HG03039 (cell line): Measurements from ENCODE around the gene TMEM208.

Experiments used
- ATAC-seq: cut with Tn5 transposase; IDR thresholded peaks from one replicate; pipeline ENCODE4 v1.9.1; 2021; ENCODE audit warnings: mild to moderate bottlenecking, moderate library complexity; ENCODE audit not compliant: unreplicated experiment

TMEM208 gene

GRCh38 chr16:67191411-67191994 lies 35.4 kb upstream of the TMEM208 start:
- ATAC-seq, result no peak

GRCh38 chr16:67191995-67192681 lies 34.8 kb upstream of the TMEM208 start, which contains the start of gene E2F4:
E2F4 (plus strand) TSS chr16:67192155; CDS start chr16:67192228, 73 bp downstream.
- peak; percentile 77 for ATAC-seq

- ATAC-seq, result no peak
Observed at GRCh38 chr16:67192781-67193361, 34.1 kb upstream of the TMEM208 start.

GRCh38 chr16:67193536-67193935 lies 33.4 kb upstream of the TMEM208 start:
- ATAC-seq, result no peak

- ATAC-seq, result no peak
Observed at GRCh38 chr16:67194260-67194659, 32.7 kb upstream of the TMEM208 start.

- no peak for ATAC-seq
Observed at GRCh38 chr16:67195676-67196075, 31.3 kb upstream of the TMEM208 start.

GRCh38 chr16:67196881-67197280 lies 30.0 kb upstream of the TMEM208 start:
- no peak for ATAC-seq

GRCh38 chr16:67197704-67198103 lies 29.2 kb upstream of the TMEM208 start:
- ATAC-seq, result no peak

- ATAC-seq, result no peak
Observed at GRCh38 chr16:67198238-67198734, 28.6 kb upstream of the TMEM208 start.

- ATAC-seq, result no peak
Observed at GRCh38 chr16:67199011-67199807, 27.7 kb upstream of the TMEM208 start, which contains the start of gene ELMO3. ELMO3 (plus strand) TSS chr16:67199131; CDS start chr16:67199327, 196 bp downstream.

- no peak for ATAC-seq
Observed at GRCh38 chr16:67199808-67200198, 27.1 kb upstream of the TMEM208 start.

- no peak for ATAC-seq
Observed at GRCh38 chr16:67200491-67200890, 26.4 kb upstream of the TMEM208 start.

- no peak for ATAC-seq
Observed at GRCh38 chr16:67201411-67202345, 25.3 kb upstream of the TMEM208 start.

GRCh38 chr16:67202426-67202825 lies 24.5 kb upstream of the TMEM208 start:
- ATAC-seq, result no peak

- no peak for ATAC-seq
Observed at GRCh38 chr16:67202956-67203493, 23.9 kb upstream of the TMEM208 start.

GRCh38 chr16:67204076-67204475 lies 22.9 kb upstream of the TMEM208 start:
- no peak for ATAC-seq

GRCh38 chr16:67206129-67206837 lies 20.6 kb upstream of the TMEM208 start:
- no peak for ATAC-seq

- no peak for ATAC-seq
Observed at GRCh38 chr16:67206838-67207248, 20.1 kb upstream of the TMEM208 start.
